ENCODE measurements around the gene CBLB. TPM values are rescaled to one million over a fixed set of nuclear protein-coding genes. Genes with fewer than 3 reads are reported as not detected.

The CBLB gene
- total and polyA plus RNA-seq, 9 of the 15 experiments (the other 6 are each of a cell fraction or from before 2014, with no cell fraction given) = 1.8 to 8.1 (median 5.3) TPM

GRCh38 chr3:105731686-105732085 lies 137.1 kb downstream of the CBLB start:
- Histone ChIP-seq H3K4me2 (ENCODE audit: insufficient read depth, low read length) (no peak overlapping the region), H3K9me3 (replicated peaks; ENCODE audit: control insufficient read depth, insufficient read depth, low read depth, low read length) (no peaks in the 10 kb centered on the region), H3K27me3 (ENCODE audit: control insufficient read depth in 2 of 2, insufficient read depth in 2 of 2, low read length in 2 of 2) (no peaks in the 10 kb centered on the region), H2AFZ (ENCODE audit: low read depth, low read length) (no peak overlapping the region), H3K4me3 (no peak overlapping the region), H3K79me2 (ENCODE audit: control insufficient read depth, insufficient read depth, low read length) (no peaks in the 10 kb centered on the region), H3K27ac (ENCODE audit: extremely low read depth, low read depth, low read length) (no peak overlapping the region), H3K4me1 (replicated peaks in 1 of 2; ENCODE audit: control insufficient read depth in 2 of 2, insufficient read depth in 2 of 2, low read length in 2 of 2) (no peaks in the 10 kb centered on the region), H3K9me1 (ENCODE audit: control insufficient read depth, insufficient read depth, low read length) (no peaks in the 10 kb centered on the region), H3K9ac (ENCODE audit: insufficient read depth in 1 of 2, low read depth in 2 of 2, low read length in 2 of 2) (no peak overlapping the region), H3K36me3 (ENCODE audit: control insufficient read depth, insufficient read depth, low read length) (no peaks in the 10 kb centered on the region), H4K20me1 (replicated peaks; ENCODE audit: control insufficient read depth, insufficient read depth, low read length) (no peaks in the 10 kb centered on the region)
- intact Hi-C loops (cut with micrococcal nuclease) (no loop called here), in situ Hi-C loops (cut with MboI) (no loop called here)
- ATAC-seq (no peak), FAIRE-seq (no peak), DNase-seq (ENCODE audit: extremely low read depth in 1 of 4, low spot score in 3 of 4) (no peak)
- 82% methylated on average over 1 of the region's 1 CpG for WGBS (ENCODE audit: insufficient coverage, low coverage, missing lambda C conversion rate)
- TF ChIP-seq MITF (IDR thresholded peaks at IDR 0.05) = no peak
- TF ChIP-seq SIN3A (IDR thresholded peaks at IDR 0.05; ENCODE audit: borderline replicate concordance in 2 of 2, control insufficient read depth in 1 of 2, low read depth in 2 of 2, low read length in 2 of 2) = no peak
- no peak for TF ChIP-seq EGR1 (conservative IDR thresholded peaks at IDR 0.05)
- TF ChIP-seq NFXL1 (CRISPR knock-in tag; IDR thresholded peaks at IDR 0.05) = no peak
- TF ChIP-seq CSDE1 (IDR thresholded peaks at IDR 0.05) = no peak
- CTCF ChIA-PET (ENCODE audit: low intra/inter-chr PET ratio) = no interaction called here
- POLR2A ChIA-PET = no interaction called here
- no TSS peak for BruUV-seq (replicated peaks)

- POLR2A ChIA-PET = no interaction called here
- no peak for ATAC-seq
- H3K79me2 ChIP-seq (ENCODE audit: control insufficient read depth, insufficient read depth, low read length) = no peaks in the 10 kb centered on the region
- no peak overlapping the region for H3K9ac ChIP-seq (ENCODE audit: insufficient read depth in 1 of 2, low read depth in 2 of 2, low read length in 2 of 2)
- CTCF ChIA-PET (ENCODE audit: low intra/inter-chr PET ratio) = no interaction called here
- no peaks in the 10 kb centered on the region for H3K27me3 ChIP-seq (ENCODE audit: control insufficient read depth in 2 of 2, insufficient read depth in 2 of 2, low read length in 2 of 2)
- no peak for FAIRE-seq
- no peaks in the 10 kb centered on the region for H3K9me1 ChIP-seq (ENCODE audit: control insufficient read depth, insufficient read depth, low read length)
- H3K9me3 ChIP-seq (replicated peaks; ENCODE audit: control insufficient read depth, insufficient read depth, low read depth, low read length) = no peaks in the 10 kb centered on the region
- no TSS peak for BruUV-seq (replicated peaks)
- H2AFZ ChIP-seq (ENCODE audit: low read depth, low read length) = no peak overlapping the region
- no peak overlapping the region for H3K27ac ChIP-seq (ENCODE audit: extremely low read depth, low read depth, low read length)
- H3K4me3 ChIP-seq = no peak overlapping the region
- H4K20me1 ChIP-seq (replicated peaks; ENCODE audit: control insufficient read depth, insufficient read depth, low read length) = no peaks in the 10 kb centered on the region
- H3K36me3 ChIP-seq (ENCODE audit: control insufficient read depth, insufficient read depth, low read length) = no peaks in the 10 kb centered on the region
- H3K4me1 ChIP-seq (replicated peaks in 1 of 2; ENCODE audit: control insufficient read depth in 2 of 2, insufficient read depth in 2 of 2, low read length in 2 of 2) = no peaks in the 10 kb centered on the region
- intact Hi-C loops (cut with micrococcal nuclease) (no loop called here), in situ Hi-C loops (cut with MboI) (no loop called here)
- no peak overlapping the region for H3K4me2 ChIP-seq (ENCODE audit: insufficient read depth, low read length)
- no peak for DNase-seq (ENCODE audit: extremely low read depth in 1 of 4, low spot score in 3 of 4)
- TF ChIP-seq GATAD2B (IDR thresholded peaks at IDR 0.05; ENCODE audit: borderline replicate concordance) (no peak), STAT5B (CRISPR knock-in tag; IDR thresholded peaks at IDR 0.05) (no peak), E4F1 (CRISPR knock-in tag; IDR thresholded peaks at IDR 0.05; ENCODE audit: borderline replicate concordance) (no peak), JUNB (CRISPR knock-in tag; conservative IDR thresholded peaks at IDR 0.05) (no peak), RFX7 (CRISPR knock-in tag; IDR thresholded peaks at IDR 0.05) (no peak), NELFE (IDR thresholded peaks at IDR 0.05; ENCODE audit: insufficient read depth, insufficient read length) (no peak)
Observed at GRCh38 chr3:105730801-105731354, 137.9 kb downstream of the CBLB start.

All from K562 (cell line).